ENCODE measurements around the gene U2AF2.

The U2AF2 gene

GRCh38 chr19:55644191-55644833 is 10.5 kb upstream of the U2AF2 start:
- no peak for DNase-seq

- DNase-seq = no peak
These were observed 9.9 kb upstream of the U2AF2 start for GRCh38 chr19:55644842-55645511.

GRCh38 chr19:55645512-55645881 is 9.3 kb upstream of the U2AF2 start:
- no peak for DNase-seq

GRCh38 chr19:55646889-55647731 is 7.7 kb upstream of the U2AF2 start:
- DNase-seq = no peak

- peak; percentile 37 for DNase-seq
These were observed 6.9 kb upstream of the U2AF2 start, which contains the start of gene CCDC106 for GRCh38 chr19:55647732-55648584. CCDC106 (plus strand) TSS chr19:55648212; CDS start chr19:55649047, 835 bp downstream.

- DNase-seq = no peak
These were observed 6.1 kb upstream of the U2AF2 start for GRCh38 chr19:55648585-55649267.

- no peak for DNase-seq
These were observed 5.3 kb upstream of the U2AF2 start for GRCh38 chr19:55649268-55650125.

- no peak for DNase-seq
These were observed 4.7 kb upstream of the U2AF2 start for GRCh38 chr19:55650126-55650557.

- DNase-seq = no peak
These were observed 4.1 kb upstream of the U2AF2 start for GRCh38 chr19:55650602-55651230.

- DNase-seq = no peak
These were observed 3.6 kb upstream of the U2AF2 start for GRCh38 chr19:55651236-55651635.

GRCh38 chr19:55652311-55653128 is 2.3 kb upstream of the U2AF2 start:
- no peak for DNase-seq

GRCh38 chr19:55653651-55654322 is 1.0 kb upstream of the U2AF2 start:
- DNase-seq = peak; percentile 98

GRCh38 chr19:55654323-55654867 is 440 bp upstream of the U2AF2 start:
- DNase-seq = peak; percentile 99

GRCh38 chr19:55655648-55656040 is 809 bp downstream of the U2AF2 start:
- DNase-seq = no peak

- DNase-seq = no peak
These were observed 1.7 kb downstream of the U2AF2 start for GRCh38 chr19:55656552-55656951.

- peak; percentile 31 for DNase-seq
These were observed 2.3 kb downstream of the U2AF2 start for GRCh38 chr19:55656988-55657747.

GRCh38 chr19:55658846-55659459 is 4.1 kb downstream of the U2AF2 start:
- DNase-seq = no peak

GRCh38 chr19:55659822-55660221 is 5.0 kb downstream of the U2AF2 start:
- DNase-seq = no peak
